HL-60 (cell line): Measurements from ENCODE around the gene MYOM3.

Source experiments
- GABPA ChIP-seq: IDR thresholded peaks from 2 replicates; pipeline ENCODE4 v1.6.1; 2012; ENCODE audit warnings: low read depth
- POLR2AphosphoS5 ChIP-seq: IDR thresholded peaks from 2 replicates; pipeline ENCODE4 v1.6.1; 2012; ENCODE audit warnings: low read depth
- TF ChIP-seq, protein P1 (sequence below): IDR thresholded peaks from one replicate; pipeline ENCODE4 v1.5.1; 2011; ENCODE audit warnings: low read length, control low read depth, inconsistent platforms; ENCODE audit not compliant: insufficient read depth
- TF ChIP-seq, protein P2 (sequence below): IDR thresholded peaks from 2 replicates; pipeline ENCODE4 v1.6.1; 2012; ENCODE audit warnings: low read depth; ENCODE audit not compliant: insufficient replicate concordance

DNA sequence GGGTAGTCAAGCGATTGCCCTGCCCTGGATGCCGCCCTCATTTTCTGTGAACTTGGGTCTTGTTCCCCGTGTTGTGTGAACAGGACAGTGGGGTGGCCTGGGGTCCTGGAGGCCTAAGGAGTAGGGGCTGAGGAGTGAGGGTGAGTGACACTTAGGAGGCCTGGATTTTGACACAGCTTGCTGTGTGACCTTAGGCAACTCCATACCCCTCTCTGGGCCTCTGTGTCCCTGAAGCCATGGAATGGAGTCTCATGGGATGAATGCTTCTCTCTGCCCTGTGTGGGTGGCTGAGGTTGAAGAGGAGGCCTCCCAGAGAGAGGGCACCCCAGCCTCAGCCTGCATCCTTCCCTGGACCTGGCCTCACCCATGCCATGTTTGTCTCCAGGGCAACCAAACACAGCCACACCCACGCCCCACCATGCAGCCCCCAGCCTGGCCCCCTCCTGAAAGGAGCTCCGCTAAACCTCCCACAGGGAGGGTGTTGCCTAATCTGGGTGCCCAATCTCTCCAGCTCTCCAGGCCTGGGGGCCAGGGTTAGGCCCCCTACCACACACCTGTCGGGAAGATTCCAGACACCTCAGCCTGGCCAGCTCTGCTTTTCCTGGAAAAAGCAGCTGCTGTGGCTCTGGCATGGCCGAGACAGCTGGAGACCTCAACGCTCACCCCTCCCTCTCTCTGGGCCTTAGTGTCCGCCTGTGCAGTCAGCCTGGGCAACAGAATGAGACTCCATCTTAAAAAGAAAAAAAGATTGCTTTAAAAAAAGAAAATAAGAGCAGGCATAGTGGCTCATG, 9.9 kb downstream of the MYOM3 start:
- TF ChIP-seq, protein P1, sequence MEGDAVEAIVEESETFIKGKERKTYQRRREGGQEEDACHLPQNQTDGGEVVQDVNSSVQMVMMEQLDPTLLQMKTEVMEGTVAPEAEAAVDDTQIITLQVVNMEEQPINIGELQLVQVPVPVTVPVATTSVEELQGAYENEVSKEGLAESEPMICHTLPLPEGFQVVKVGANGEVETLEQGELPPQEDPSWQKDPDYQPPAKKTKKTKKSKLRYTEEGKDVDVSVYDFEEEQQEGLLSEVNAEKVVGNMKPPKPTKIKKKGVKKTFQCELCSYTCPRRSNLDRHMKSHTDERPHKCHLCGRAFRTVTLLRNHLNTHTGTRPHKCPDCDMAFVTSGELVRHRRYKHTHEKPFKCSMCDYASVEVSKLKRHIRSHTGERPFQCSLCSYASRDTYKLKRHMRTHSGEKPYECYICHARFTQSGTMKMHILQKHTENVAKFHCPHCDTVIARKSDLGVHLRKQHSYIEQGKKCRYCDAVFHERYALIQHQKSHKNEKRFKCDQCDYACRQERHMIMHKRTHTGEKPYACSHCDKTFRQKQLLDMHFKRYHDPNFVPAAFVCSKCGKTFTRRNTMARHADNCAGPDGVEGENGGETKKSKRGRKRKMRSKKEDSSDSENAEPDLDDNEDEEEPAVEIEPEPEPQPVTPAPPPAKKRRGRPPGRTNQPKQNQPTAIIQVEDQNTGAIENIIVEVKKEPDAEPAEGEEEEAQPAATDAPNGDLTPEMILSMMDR: no peak
- TF ChIP-seq, protein P2, sequence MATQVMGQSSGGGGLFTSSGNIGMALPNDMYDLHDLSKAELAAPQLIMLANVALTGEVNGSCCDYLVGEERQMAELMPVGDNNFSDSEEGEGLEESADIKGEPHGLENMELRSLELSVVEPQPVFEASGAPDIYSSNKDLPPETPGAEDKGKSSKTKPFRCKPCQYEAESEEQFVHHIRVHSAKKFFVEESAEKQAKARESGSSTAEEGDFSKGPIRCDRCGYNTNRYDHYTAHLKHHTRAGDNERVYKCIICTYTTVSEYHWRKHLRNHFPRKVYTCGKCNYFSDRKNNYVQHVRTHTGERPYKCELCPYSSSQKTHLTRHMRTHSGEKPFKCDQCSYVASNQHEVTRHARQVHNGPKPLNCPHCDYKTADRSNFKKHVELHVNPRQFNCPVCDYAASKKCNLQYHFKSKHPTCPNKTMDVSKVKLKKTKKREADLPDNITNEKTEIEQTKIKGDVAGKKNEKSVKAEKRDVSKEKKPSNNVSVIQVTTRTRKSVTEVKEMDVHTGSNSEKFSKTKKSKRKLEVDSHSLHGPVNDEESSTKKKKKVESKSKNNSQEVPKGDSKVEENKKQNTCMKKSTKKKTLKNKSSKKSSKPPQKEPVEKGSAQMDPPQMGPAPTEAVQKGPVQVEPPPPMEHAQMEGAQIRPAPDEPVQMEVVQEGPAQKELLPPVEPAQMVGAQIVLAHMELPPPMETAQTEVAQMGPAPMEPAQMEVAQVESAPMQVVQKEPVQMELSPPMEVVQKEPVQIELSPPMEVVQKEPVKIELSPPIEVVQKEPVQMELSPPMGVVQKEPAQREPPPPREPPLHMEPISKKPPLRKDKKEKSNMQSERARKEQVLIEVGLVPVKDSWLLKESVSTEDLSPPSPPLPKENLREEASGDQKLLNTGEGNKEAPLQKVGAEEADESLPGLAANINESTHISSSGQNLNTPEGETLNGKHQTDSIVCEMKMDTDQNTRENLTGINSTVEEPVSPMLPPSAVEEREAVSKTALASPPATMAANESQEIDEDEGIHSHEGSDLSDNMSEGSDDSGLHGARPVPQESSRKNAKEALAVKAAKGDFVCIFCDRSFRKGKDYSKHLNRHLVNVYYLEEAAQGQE: no peak
- TF ChIP-seq POLR2AphosphoS5: no peak
- no peak for TF ChIP-seq GABPA
